ENCODE measurements around the gene MMP2.

GRCh38 chr16:55510185-55510805 lies 31.3 kb downstream of the MMP2 start:
- TF ChIP-seq POLR2A (IDR thresholded peaks at IDR 0.05; ENCODE audit: borderline replicate concordance, extremely low read depth, insufficient read depth, insufficient read length) (no peak), CTCF (IDR thresholded peaks at IDR 0.05 in 2 of 3, conservative IDR thresholded peaks at IDR 0.05 in 1 of 3; ENCODE audit: borderline replicate concordance in 1 of 3, insufficient read depth in 1 of 3, low read depth in 2 of 3, low read length in 2 of 3) (no peak), YY1 (IDR thresholded peaks at IDR 0.05; ENCODE audit: extremely low read depth, insufficient replicate concordance, low read depth, low read length) (no peak), JUND (IDR thresholded peaks at IDR 0.05) (no peak), SIN3A (IDR thresholded peaks at IDR 0.05; ENCODE audit: low read depth) (no peak), FOSL1 (IDR thresholded peaks at IDR 0.05; ENCODE audit: low read depth) (no peak), RAD21 (IDR thresholded peaks at IDR 0.05; ENCODE audit: low read depth) (no peak), ZNF274 (IDR thresholded peaks at IDR 0.05; ENCODE audit: low read depth, low read length) (no peak), TCF7L2 (IDR thresholded peaks at IDR 0.05; ENCODE audit: borderline replicate concordance, extremely low read depth, insufficient read depth, insufficient read length) (no peak)
